Measurements from ENCODE around the gene FHIP1B. TPM values are rescaled to one million over a fixed set of nuclear protein-coding genes. Genes with fewer than 3 reads are reported as not detected.

The FHIP1B gene
- polyA plus RNA-seq, 1 donor (not counting 4 experiments of a cell fraction or from before 2014, with no cell fraction given), result 18.7 TPM

GRCh38 chr11:6253197-6253596 is 18.8 kb upstream of the FHIP1B start:
- Histone ChIP-seq H3K27ac (ENCODE audit: control insufficient read depth, insufficient read depth, low read length) (no peak overlapping the region), H3K4me3 (ENCODE audit: control insufficient read depth in 2 of 3, extremely low read depth in 1 of 3, insufficient read depth in 2 of 3, low read depth in 1 of 3, low read length in 3 of 3) (no peak overlapping the region), H2AFZ (ENCODE audit: control insufficient read depth, low read length) (no peak overlapping the region), H3K9me3 (ENCODE audit: control insufficient read depth, low read depth, low read length) (no peaks in the 10 kb centered on the region), H3K79me2 (ENCODE audit: control insufficient read depth, insufficient read depth, low read length) (no peaks in the 10 kb centered on the region), H3K4me2 (ENCODE audit: control insufficient read depth, extremely low read depth, insufficient read depth, low read depth, low read length) (no peak overlapping the region), H3K9ac (ENCODE audit: control insufficient read depth, extremely low read depth, insufficient read depth, low read length) (no peak overlapping the region), H4K20me1 (ENCODE audit: control insufficient read depth, extremely low read depth, insufficient read depth, low read length) (no peaks in the 10 kb centered on the region), H3K4me1 (ENCODE audit: control insufficient read depth, extremely low read depth, insufficient read depth, low read length) (peaks cover 10% of the 10 kb centered on the region), H3K27me3 (ENCODE audit: control insufficient read depth, extremely low read depth, insufficient read depth, low read length) (peaks cover 16% of the 10 kb centered on the region), H3K9me1 (ENCODE audit: control insufficient read depth, extremely low read depth, insufficient read depth, low read length) (no peaks in the 10 kb centered on the region), H3K36me3 (ENCODE audit: control insufficient read depth in 2 of 2, extremely low read depth in 1 of 2, insufficient read depth in 2 of 2, low read length in 2 of 2) (no peaks in the 10 kb centered on the region)
- TF ChIP-seq CTCF (optimal IDR thresholded peaks at IDR 0.05 in 1 of 3, IDR thresholded peaks at IDR 0.05 in 1 of 3, conservative IDR thresholded peaks at IDR 0.05 in 1 of 3; ENCODE audit: extremely low read depth in 1 of 3, insufficient read depth in 2 of 3, low read length in 3 of 3) (no peak), EZH2 (IDR thresholded peaks at IDR 0.05; ENCODE audit: low read length) (no peak)
- FAIRE-seq, result no peak
- dilution Hi-C loops (cut with MboI; ENCODE audit: extremely low pct_ligation_motif_present, low sequenced_read_pairs), result no loop called here
- no peak for DNase-seq (ENCODE audit: low read depth, low spot score)

DNA sequence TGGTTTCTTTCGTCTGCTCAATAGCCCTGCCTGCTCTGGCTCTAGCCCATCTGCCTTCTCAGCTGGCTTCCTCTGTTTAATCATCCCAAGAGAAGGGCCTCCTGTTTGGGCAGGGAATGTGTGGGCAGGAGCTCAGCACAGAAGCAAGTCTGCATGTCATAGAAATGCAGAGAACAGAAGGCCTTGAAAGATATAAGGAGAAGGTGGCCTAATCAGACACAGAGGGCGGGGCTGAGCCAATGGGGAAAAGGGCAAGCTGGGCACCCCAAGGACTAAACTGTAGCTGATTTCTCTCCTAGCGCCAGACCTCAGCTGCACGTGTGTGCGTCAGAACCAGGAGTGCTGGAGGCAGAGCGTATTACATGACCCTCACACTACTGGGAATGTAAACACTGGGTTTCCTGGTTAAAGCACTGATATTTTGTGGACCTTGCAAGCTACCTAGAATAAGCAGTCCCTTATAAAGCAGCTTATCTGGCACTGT is 17.6 kb upstream of the FHIP1B start:
- Histone ChIP-seq H4K20me1 (ENCODE audit: control insufficient read depth, extremely low read depth, insufficient read depth, low read length) (no peaks in the 10 kb centered on the region), H3K4me3 (ENCODE audit: control insufficient read depth in 2 of 3, extremely low read depth in 1 of 3, insufficient read depth in 2 of 3, low read depth in 1 of 3, low read length in 3 of 3) (no peak overlapping the region), H2AFZ (ENCODE audit: control insufficient read depth, low read length) (no peak overlapping the region), H3K9me3 (ENCODE audit: control insufficient read depth, low read depth, low read length) (no peaks in the 10 kb centered on the region), H3K27ac (ENCODE audit: control insufficient read depth, insufficient read depth, low read length) (no peak overlapping the region), H3K9ac (ENCODE audit: control insufficient read depth, extremely low read depth, insufficient read depth, low read length) (no peak overlapping the region), H3K79me2 (ENCODE audit: control insufficient read depth, insufficient read depth, low read length) (no peaks in the 10 kb centered on the region), H3K9me1 (ENCODE audit: control insufficient read depth, extremely low read depth, insufficient read depth, low read length) (no peaks in the 10 kb centered on the region), H3K27me3 (ENCODE audit: control insufficient read depth, extremely low read depth, insufficient read depth, low read length) (peaks cover 5% of the 10 kb centered on the region), H3K36me3 (ENCODE audit: control insufficient read depth in 2 of 2, extremely low read depth in 1 of 2, insufficient read depth in 2 of 2, low read length in 2 of 2) (no peaks in the 10 kb centered on the region), H3K4me2 (ENCODE audit: control insufficient read depth, extremely low read depth, insufficient read depth, low read depth, low read length) (no peak overlapping the region), H3K4me1 (ENCODE audit: control insufficient read depth, extremely low read depth, insufficient read depth, low read length) (peaks cover 10% of the 10 kb centered on the region)
- DNase-seq (ENCODE audit: low read depth, low spot score) (no peak), FAIRE-seq (no peak)
- TF ChIP-seq EZH2 (IDR thresholded peaks at IDR 0.05; ENCODE audit: low read length), result no peak
- no peak for TF ChIP-seq CTCF (optimal IDR thresholded peaks at IDR 0.05 in 1 of 3, IDR thresholded peaks at IDR 0.05 in 1 of 3, conservative IDR thresholded peaks at IDR 0.05 in 1 of 3; ENCODE audit: extremely low read depth in 1 of 3, insufficient read depth in 2 of 3, low read length in 3 of 3)
- dilution Hi-C loops (cut with MboI; ENCODE audit: extremely low pct_ligation_motif_present, low sequenced_read_pairs), result no loop called here

All from keratinocyte (primary cell).